Tibial nerve (tissue), 4 donors: ENCODE measurements around the gene TSFM. TPM values are rescaled to one million over a fixed set of nuclear protein-coding genes. Genes with fewer than 3 reads are reported as not detected.

Experiments
- DNase-seq, 2 donors: peaks; one replicate each; pipeline ENCODE4 v3.0.0-alpha.2; 2019; ENCODE audit warnings: low spot score in 2 of 2
- H3K27ac ChIP-seq, 4 donors: fragments of 200-600 bp; sonication (generic) in 3 of 4; one replicate each; pipeline ENCODE4 v1.5.1; 2017 to 2019; ENCODE audit warnings: mild to moderate bottlenecking in 1 of 4
- H3K27me3 ChIP-seq, 2 donors: fragments of 200-600 bp; sonication (generic) in 1 of 2; one replicate each; pipeline versions ENCODE4 v1.5.1 to v1.6.0; 2017 to 2019
- H3K36me3 ChIP-seq, 3 donors: fragments of 200-600 bp; sonication (generic); one replicate each; pipeline ENCODE4 v1.5.1; 2018 to 2019
- H3K4me1 ChIP-seq, 4 donors: fragments of 200-600 bp; sonication (generic) in 3 of 4; one replicate each; pipeline ENCODE4 v1.5.1; 2017 to 2019
- H3K4me3 ChIP-seq, 4 donors: fragments of 200-600 bp; sonication (generic) in 3 of 4; one replicate each; pipeline ENCODE4 v1.5.1; 2017 to 2019; ENCODE audit warnings: mild to moderate bottlenecking in 1 of 4, moderate library complexity in 1 of 4
- H3K9me3 ChIP-seq, 4 donors: fragments of 200-600 bp; sonication (generic) in 3 of 4; one replicate each; pipeline ENCODE4 v1.5.1; 2017 to 2019
- EP300 ChIP-seq, 2 donors: sonication (generic); formaldehyde crosslinking; IDR thresholded peaks; one replicate each; pipeline ENCODE4 v1.6.1; 2017; ENCODE audit warnings: antibody characterized with exemption in 2 of 2, mild to moderate bottlenecking in 1 of 2
- POLR2A ChIP-seq, 2 donors: fragments of 450-650 bp; IDR thresholded peaks; one replicate each; pipeline ENCODE4 v1.6.1; 2017; ENCODE audit warnings: antibody characterized with exemption in 2 of 2, mild to moderate bottlenecking in 2 of 2, moderate library complexity in 2 of 2
- WGBS, 2 donors: methylation state at CpG; one replicate each; pipeline ENCODE4 v1.1.5; 2018; 5-methylcytosine and 5-hydroxymethylcytosine counted together
- total RNA-seq, 4 donors: library from RNA; depleted of rRNA; stranded (reverse); fragments of >200 nt; gene quantifications; one replicate each; pipeline ENCODE4 v1.1.0, GENCODE V29; 2016
- TF ChIP-seq, protein P1 (sequence below), 5 experiments: fragments of 200-600 bp in 3 of 5; fragments of 450-650 bp in 2 of 5; sonication (generic) in 3 of 5; IDR thresholded peaks; one replicate each; pipeline ENCODE4 v1.5.1; 2016 to 2019; ENCODE audit warnings: antibody characterized with exemption in 5 of 5, mild to moderate bottlenecking in 3 of 5, moderate library complexity in 2 of 5

TSFM gene
- total RNA-seq, 4 donors from 2014 or later = 13.5 to 23.2 (median 22.4) TPM

DNA sequence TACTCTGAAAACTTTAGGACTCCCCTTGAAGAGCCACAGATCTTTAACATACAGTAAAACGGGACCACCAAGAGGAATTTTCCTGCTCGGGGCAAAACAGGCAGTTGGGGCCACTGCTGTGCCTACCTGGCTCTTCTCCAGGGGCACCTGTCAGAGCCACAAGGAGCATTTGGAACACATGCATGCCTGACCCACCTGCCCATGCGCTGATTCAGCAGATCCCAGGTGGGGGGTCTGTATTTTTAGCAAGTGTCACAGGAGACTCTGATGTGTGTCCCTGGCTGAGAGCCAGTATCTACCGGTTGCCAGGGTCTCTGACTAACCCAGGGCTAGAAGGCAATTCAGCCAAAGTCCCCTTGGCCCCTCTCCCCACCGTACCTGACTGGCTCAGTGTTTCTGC, 57.4 kb downstream of the TSFM start:
- peak overlapping the region in 2 of 4 donors; percentile 2 to 10 for H3K4me3 ChIP-seq
- TF ChIP-seq EP300 (IDR thresholded peaks at IDR 0.05) (no peak), POLR2A (IDR thresholded peaks at IDR 0.05) (no peak)
- TF ChIP-seq, protein P1, sequence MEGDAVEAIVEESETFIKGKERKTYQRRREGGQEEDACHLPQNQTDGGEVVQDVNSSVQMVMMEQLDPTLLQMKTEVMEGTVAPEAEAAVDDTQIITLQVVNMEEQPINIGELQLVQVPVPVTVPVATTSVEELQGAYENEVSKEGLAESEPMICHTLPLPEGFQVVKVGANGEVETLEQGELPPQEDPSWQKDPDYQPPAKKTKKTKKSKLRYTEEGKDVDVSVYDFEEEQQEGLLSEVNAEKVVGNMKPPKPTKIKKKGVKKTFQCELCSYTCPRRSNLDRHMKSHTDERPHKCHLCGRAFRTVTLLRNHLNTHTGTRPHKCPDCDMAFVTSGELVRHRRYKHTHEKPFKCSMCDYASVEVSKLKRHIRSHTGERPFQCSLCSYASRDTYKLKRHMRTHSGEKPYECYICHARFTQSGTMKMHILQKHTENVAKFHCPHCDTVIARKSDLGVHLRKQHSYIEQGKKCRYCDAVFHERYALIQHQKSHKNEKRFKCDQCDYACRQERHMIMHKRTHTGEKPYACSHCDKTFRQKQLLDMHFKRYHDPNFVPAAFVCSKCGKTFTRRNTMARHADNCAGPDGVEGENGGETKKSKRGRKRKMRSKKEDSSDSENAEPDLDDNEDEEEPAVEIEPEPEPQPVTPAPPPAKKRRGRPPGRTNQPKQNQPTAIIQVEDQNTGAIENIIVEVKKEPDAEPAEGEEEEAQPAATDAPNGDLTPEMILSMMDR (IDR thresholded peaks at IDR 0.05) = no peak
- H3K4me1 ChIP-seq = peaks cover 10 to 95% (median 92%) of the 10 kb centered on the region in 4 donors
- H3K9me3 ChIP-seq = no peaks in the 10 kb centered on the region
- 41 to 46% methylated on average over 5 of the region's 5 CpGs for WGBS, 2 donors
- DNase-seq = no peak
- no peaks in the 10 kb centered on the region for H3K27me3 ChIP-seq
- H3K27ac ChIP-seq = peak overlapping the region in 2 of 4 donors; percentile 100
- peaks cover 0 to 7% (median 0%) of the 10 kb centered on the region in 3 donors for H3K36me3 ChIP-seq

DNA sequence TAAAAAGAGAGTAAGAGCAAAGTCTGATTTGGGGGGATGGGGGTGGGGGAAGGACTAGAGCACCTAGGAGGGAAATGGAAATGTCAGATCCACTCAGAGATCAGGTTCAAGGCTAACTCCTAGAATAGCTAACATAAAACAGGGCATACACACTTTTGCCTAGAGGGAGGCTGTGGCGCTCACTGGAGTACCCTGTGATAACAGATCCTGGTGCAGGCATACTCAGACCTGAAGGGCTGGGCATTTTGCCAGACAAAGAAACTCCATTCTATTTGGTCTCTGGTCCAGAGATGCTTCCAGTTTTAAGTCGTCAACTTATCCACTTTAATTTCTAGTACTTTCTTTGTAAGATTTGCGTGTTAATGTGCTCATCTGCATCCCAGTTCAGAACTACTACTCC, 58.1 kb downstream of the TSFM start:
- 15 to 23% methylated on average over 3 of the region's 3 CpGs for WGBS, 2 donors

DNA sequence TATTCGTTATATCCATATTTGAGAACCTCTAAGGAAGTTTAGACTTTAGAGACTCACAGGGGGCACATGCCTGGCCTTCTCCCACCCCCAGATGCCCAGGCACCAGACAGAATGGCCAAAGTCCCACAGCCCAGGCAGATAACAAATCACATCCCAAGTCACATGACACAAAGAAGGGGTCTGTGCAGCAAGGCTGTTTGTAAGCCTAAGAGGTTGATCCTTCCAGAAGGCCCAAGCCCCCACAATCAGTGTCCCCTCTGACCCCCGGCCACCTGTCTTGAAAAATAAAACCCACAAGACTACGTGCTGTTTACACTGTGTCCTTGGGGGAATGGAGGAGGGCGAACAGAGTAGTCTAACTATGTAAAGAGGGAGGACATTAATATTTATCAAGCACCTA, 58.9 kb downstream of the TSFM start:
- peaks cover 10 to 80% (median 77%) of the 10 kb centered on the region in 4 donors for H3K4me1 ChIP-seq
- TF ChIP-seq POLR2A (IDR thresholded peaks at IDR 0.05) (no peak), EP300 (IDR thresholded peaks at IDR 0.05) (no peak)

More for the DNA sequence above, 58.1 kb downstream of the TSFM start:
- Histone ChIP-seq H3K4me3 (no peak overlapping the region), H3K27ac (peak overlapping the region in 2 of 4 donors; percentile 100), H3K4me1 (peaks cover 10 to 87% (median 85%) of the 10 kb centered on the region in 4 donors), H3K27me3 (no peaks in the 10 kb centered on the region), H3K36me3 (peaks cover 0 to 7% (median 0%) of the 10 kb centered on the region in 3 donors), H3K9me3 (no peaks in the 10 kb centered on the region)
- DNase-seq = peak in 1 of 2 donors; percentile 49
- no peak for TF ChIP-seq POLR2A (IDR thresholded peaks at IDR 0.05)
- no peak for TF ChIP-seq EP300 (IDR thresholded peaks at IDR 0.05)
- TF ChIP-seq, protein P1 (IDR thresholded peaks at IDR 0.05) = no peak

DNA sequence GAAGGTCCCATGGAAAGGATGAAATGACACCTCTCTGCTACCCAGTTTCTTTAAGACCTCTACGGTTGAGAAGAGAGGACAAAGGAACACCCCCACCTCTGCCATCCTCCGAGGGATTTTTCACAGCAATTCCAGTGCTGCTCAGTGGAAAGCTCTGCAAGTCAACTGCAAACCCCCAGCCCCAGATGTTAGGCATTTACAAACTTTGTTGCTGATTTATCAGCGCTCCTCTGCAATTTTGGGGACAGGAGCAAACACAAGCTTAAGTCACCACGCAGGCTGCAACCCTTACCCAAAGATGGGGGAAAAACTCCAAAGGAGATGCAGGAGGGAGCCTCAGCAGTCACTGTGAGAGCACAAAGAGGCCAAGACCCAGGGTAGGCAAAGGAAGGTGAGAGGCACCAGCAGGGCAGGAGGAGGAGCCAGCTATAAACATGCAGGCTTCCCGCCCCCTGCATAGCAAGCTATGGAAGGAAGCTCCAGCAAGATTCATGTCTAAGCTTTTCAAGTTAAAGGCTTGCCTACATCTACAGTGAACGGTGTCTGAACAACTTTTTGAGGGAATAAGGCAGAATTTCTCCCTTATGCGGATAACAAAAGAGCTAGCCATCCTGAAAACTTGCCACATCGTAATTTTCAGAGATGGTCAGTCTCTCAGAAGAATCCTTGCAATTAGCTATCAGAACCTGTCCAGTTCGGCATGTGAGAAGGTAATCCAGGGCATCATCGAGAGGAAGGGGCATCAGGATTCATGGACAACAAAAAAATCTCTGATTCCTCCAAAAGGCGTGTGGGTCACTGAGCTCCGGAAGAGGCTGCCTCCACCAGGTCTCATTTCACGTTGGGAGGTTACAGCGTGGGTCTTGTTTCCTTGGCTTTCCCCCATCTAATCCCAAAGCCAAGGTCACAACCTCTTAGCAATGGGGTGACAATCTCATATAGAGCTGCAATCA, 60.0 kb downstream of the TSFM start:
- no peak for DNase-seq
- Histone ChIP-seq H3K4me1 (peaks cover 10 to 74% (median 66%) of the 10 kb centered on the region in 4 donors), H3K27me3 (no peaks in the 10 kb centered on the region), H3K36me3 (peaks cover 0 to 7% (median 0%) of the 10 kb centered on the region in 3 donors), H3K4me3 (peak overlapping the region in 3 of 4 donors; percentile 89 to 99 (median 93)), H3K27ac (peak overlapping the region in 3 of 4 donors; percentile 100), H3K9me3 (no peaks in the 10 kb centered on the region)
- WGBS, 2 donors = 14 to 20% methylated on average over 14 of the region's 14 CpGs
- no peak for TF ChIP-seq POLR2A (IDR thresholded peaks at IDR 0.05)
- TF ChIP-seq, protein P1 (IDR thresholded peaks at IDR 0.05) = no peak
- TF ChIP-seq EP300 (IDR thresholded peaks at IDR 0.05) = no peak

More for the DNA sequence above, 58.9 kb downstream of the TSFM start:
- H3K27ac ChIP-seq = peak overlapping the region in 3 of 4 donors; percentile 17 to 100 (median 100)
- peak overlapping the region in 1 of 4 donors; percentile 93 for H3K4me3 ChIP-seq
- no peaks in the 10 kb centered on the region for H3K27me3 ChIP-seq
- H3K9me3 ChIP-seq = no peaks in the 10 kb centered on the region
- WGBS, 2 donors = 17 to 27% methylated on average over 4 of the region's 4 CpGs
- H3K36me3 ChIP-seq = peaks cover 0 to 7% (median 0%) of the 10 kb centered on the region in 3 donors
- no peak for DNase-seq

DNA sequence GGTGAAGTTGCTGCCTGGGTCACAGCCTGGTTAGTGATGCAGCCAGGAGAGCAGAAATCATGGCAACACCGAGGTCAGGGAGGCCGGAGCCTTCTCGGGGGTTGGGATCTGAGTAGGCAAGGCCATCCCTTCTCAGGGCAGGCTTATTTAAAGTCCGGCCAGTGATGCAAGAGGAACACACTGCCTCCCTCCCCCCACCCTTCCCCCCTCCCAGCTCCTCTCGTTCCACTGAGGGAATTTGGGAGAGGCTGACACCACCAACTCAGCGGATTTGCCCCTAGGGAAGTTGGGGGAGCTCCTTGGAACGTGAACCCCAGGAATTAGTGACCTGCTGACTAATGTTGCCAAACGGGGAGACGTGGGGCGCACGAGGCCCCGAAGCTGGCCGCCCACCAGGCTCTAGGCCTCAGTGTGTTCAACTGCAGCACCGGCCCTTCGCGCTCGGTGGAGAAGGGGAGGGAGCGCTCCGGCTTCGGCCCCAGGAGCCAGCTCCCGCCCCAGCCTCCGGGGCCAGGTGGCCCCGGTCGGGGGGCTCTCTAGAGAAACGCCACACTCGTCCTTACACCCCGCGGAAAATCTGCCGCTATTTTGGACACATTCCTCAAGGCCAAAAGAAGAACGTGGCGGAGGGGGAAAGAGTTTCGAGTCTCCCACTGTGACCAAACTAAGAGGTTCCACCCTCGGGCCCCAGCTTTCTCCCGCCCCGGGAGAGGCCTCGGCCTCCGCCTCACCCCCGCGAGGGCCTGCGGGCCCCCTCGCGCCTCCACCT, 62.3 kb downstream of the TSFM start:
- Histone ChIP-seq H3K4me1 (peaks cover 4 to 56% (median 43%) of the 10 kb centered on the region in 4 donors), H3K27me3 (no peaks in the 10 kb centered on the region), H3K27ac (peak overlapping the region; percentile 99 to 100 (median 100)), H3K9me3 (no peaks in the 10 kb centered on the region), H3K36me3 (no peaks in the 10 kb centered on the region), H3K4me3 (peak overlapping the region; percentile 89 to 99 (median 94))
- DNase-seq = peak; percentile 73 to 84
- TF ChIP-seq, protein P1 (IDR thresholded peaks at IDR 0.05) = peak in 2 of 5 experiments; percentile 5 to 10
- TF ChIP-seq EP300 (IDR thresholded peaks at IDR 0.05) = peak in 1 of 2 donors; percentile 74
- TF ChIP-seq POLR2A (IDR thresholded peaks at IDR 0.05) = no peak
- WGBS, 2 donors = 1% methylated on average over 31 to 33 of the region's 42 CpGs
